Esophagus squamous epithelium (tissue), 5 donors: ENCODE data around the gene PTK6. TPM values are rescaled to one million over a fixed set of nuclear protein-coding genes. Genes with fewer than 3 reads are reported as not detected.
A peak's percentile ranks its signal among the peaks of the same experiment; 100 is the strongest.

Source experiments
- DNase-seq: peaks from one replicate; lab custom pipeline; 2025; lab: John Stamatoyannopoulos, UW
- H3K27ac ChIP-seq, 4 donors: fragments of 200-600 bp; sonication (generic); one replicate each; pipeline ENCODE4 v1.5.1; 2016 to 2019; ENCODE audit warnings: mild to moderate bottlenecking in 1 of 4
- H3K27me3 ChIP-seq, 4 donors: fragments of 200-600 bp; sonication (generic); 1 replicate in 3 of 4; 2 replicates in 1 of 4; pipeline versions ENCODE4 v1.5.1 to v1.6.0; 2017 to 2021; ENCODE audit warnings: antibody characterized with exemption in 1 of 4
- H3K36me3 ChIP-seq, 3 donors: fragments of 200-600 bp; sonication (generic); one replicate each; pipeline ENCODE4 v1.5.1; 2016 to 2019
- H3K4me1 ChIP-seq, 3 donors: fragments of 200-600 bp; sonication (generic); one replicate each; pipeline ENCODE4 v1.5.1; 2017 to 2019
- H3K4me3 ChIP-seq, 4 donors: fragments of 200-600 bp; sonication (generic); 1 replicate in 3 of 4; 2 replicates in 1 of 4; pipeline ENCODE4 v1.5.1; 2016 to 2019; ENCODE audit warnings: mild to moderate bottlenecking in 2 of 4, moderate library complexity in 1 of 4
- H3K9me3 ChIP-seq, 3 donors: fragments of 200-600 bp; sonication (generic); one replicate each; pipeline ENCODE4 v1.5.1; 2016 to 2019
- POLR2A ChIP-seq, 4 donors: fragments of 450-650 bp; IDR thresholded peaks; one replicate each; pipeline ENCODE4 v1.6.1; 2017; ENCODE audit warnings: antibody characterized with exemption in 4 of 4, mild to moderate bottlenecking in 4 of 4, moderate library complexity in 3 of 4
- WGBS, 2 donors: methylation state at CpG; one replicate each; pipeline ENCODE4 v1.1.5; 2018; 5-methylcytosine and 5-hydroxymethylcytosine counted together
- intact Hi-C: fragments of 100-400 bp; cut with DNase I; formaldehyde crosslinking; loops from one replicate; pipeline ENCODE4 v1.15.0; 2022
- total RNA-seq, 4 donors: library from RNA; depleted of rRNA; stranded (reverse); fragments of >200 nt; gene quantifications; one replicate each; pipeline ENCODE4 v1.1.0, GENCODE V29; 2016
- TF ChIP-seq, protein P1 (sequence below), 6 experiments: fragments of 450-650 bp in 4 of 6; fragments of 200-600 bp in 2 of 6; sonication (generic) in 2 of 6; IDR thresholded peaks; one replicate each; pipeline ENCODE4 v1.5.1; 2016 to 2019; ENCODE audit warnings: antibody characterized with exemption in 6 of 6, mild to moderate bottlenecking in 4 of 6, moderate library complexity in 4 of 6
- donor health status: DM: yes; HTN: yes; CAD: no.

PTK6 gene
- total RNA-seq, 4 donors from 2014 or later: 40.8 to 133 (median 49.7) TPM

DNA sequence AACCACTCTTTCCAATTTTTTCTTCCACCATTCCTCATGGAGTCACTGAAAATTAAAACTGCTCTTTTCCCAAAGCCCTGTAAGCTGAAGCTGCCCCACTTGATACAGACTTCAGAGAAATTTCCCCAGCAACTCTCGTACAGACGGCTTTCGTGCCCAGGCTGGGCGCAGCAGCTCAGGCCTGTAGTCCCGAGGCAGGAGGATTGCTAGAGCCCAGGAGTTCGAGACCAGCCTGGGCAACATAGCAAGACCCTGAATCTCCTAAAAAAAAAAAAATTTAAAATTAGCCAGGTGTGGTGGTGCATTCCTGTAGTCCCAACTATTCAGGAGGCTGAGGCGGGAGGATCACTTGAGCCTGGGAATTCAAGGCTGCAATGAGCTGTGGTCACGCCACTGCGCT, 10.0 kb downstream of the PTK6 start:
- no peak for DNase-seq
- TF ChIP-seq POLR2A (IDR thresholded peaks at IDR 0.05): no peak
- TF ChIP-seq, protein P1, sequence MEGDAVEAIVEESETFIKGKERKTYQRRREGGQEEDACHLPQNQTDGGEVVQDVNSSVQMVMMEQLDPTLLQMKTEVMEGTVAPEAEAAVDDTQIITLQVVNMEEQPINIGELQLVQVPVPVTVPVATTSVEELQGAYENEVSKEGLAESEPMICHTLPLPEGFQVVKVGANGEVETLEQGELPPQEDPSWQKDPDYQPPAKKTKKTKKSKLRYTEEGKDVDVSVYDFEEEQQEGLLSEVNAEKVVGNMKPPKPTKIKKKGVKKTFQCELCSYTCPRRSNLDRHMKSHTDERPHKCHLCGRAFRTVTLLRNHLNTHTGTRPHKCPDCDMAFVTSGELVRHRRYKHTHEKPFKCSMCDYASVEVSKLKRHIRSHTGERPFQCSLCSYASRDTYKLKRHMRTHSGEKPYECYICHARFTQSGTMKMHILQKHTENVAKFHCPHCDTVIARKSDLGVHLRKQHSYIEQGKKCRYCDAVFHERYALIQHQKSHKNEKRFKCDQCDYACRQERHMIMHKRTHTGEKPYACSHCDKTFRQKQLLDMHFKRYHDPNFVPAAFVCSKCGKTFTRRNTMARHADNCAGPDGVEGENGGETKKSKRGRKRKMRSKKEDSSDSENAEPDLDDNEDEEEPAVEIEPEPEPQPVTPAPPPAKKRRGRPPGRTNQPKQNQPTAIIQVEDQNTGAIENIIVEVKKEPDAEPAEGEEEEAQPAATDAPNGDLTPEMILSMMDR (IDR thresholded peaks at IDR 0.05): no peak
- peak overlapping the region in 2 of 4 donors; percentile 61 to 96 for H3K27ac ChIP-seq
- no peak overlapping the region for H3K4me3 ChIP-seq
- H3K27me3 ChIP-seq: peaks cover 0 to 6% (median 0%) of the 10 kb centered on the region in 4 donors
- H3K36me3 ChIP-seq: peaks cover 6 to 40% (median 7%) of the 10 kb centered on the region in 3 donors
- intact Hi-C loops: no loop called here
- H3K9me3 ChIP-seq: no peaks in the 10 kb centered on the region
- 76 to 80% methylated on average over 4 to 5 of the region's 9 CpGs for WGBS, 2 donors
- peaks cover 6 to 64% (median 9%) of the 10 kb centered on the region in 3 donors for H3K4me1 ChIP-seq

DNA sequence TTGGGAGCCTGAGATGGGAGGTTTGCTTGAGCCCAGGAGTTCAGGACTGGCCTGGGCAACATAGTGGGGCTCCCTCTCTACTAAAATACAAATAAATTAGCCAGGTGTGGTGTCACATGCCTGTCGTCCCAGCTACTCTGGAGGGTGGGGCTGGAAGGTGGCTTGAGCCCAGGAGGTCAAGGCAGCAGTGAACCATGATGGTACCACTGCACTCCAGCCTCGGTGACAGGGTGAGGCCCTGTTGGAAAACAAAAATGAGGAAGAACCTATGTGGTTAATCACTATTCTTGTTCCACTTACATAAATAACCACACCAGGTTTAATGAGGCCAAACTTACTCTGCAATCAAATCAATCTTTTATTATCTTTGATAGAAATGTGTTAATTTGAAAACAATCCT, 11.2 kb downstream of the PTK6 start:
- H3K27me3 ChIP-seq: peaks cover 0 to 6% (median 0%) of the 10 kb centered on the region in 4 donors
- intact Hi-C loops: no loop called here
- no peak for TF ChIP-seq POLR2A (IDR thresholded peaks at IDR 0.05)
- TF ChIP-seq, protein P1 (IDR thresholded peaks at IDR 0.05): no peak
- no peak for DNase-seq
- no peak overlapping the region for H3K4me3 ChIP-seq
- WGBS, 2 donors: 12% methylated on average over 2 of the region's 2 CpGs
- peaks cover 15 to 70% (median 17%) of the 10 kb centered on the region in 3 donors for H3K4me1 ChIP-seq
- peak overlapping the region in 3 of 4 donors; percentile 45 to 96 (median 69) for H3K27ac ChIP-seq
- peaks cover 6 to 48% (median 7%) of the 10 kb centered on the region in 3 donors for H3K36me3 ChIP-seq
- H3K9me3 ChIP-seq: no peaks in the 10 kb centered on the region

DNA sequence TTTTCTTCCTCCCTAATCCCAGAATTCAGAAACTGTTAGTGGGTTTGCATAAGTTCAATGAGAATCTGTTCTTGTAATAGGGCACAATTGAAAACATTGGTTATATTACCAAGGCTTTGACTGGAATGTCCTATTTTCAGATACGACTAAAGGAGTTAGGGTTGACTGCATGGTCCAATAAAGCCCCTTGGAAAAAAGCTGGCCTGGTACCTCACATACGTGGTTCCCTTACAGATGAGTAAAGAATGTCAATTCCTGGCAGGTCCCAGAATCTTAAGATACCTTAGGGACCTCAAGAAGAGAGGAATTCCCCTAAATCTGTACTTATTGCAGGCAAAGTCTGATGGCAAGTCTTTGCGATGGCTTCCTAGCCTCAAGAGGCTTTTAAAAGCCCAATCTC, 12.0 kb downstream of the PTK6 start:
- DNase-seq: no peak
- TF ChIP-seq, protein P1 (IDR thresholded peaks at IDR 0.05): no peak
- no peak for TF ChIP-seq POLR2A (IDR thresholded peaks at IDR 0.05)
- Histone ChIP-seq H3K4me3 (no peak overlapping the region), H3K36me3 (peaks cover 6 to 42% (median 7%) of the 10 kb centered on the region in 3 donors), H3K4me1 (peaks cover 15 to 63% (median 17%) of the 10 kb centered on the region in 3 donors), H3K27me3 (peaks cover 0 to 1% (median 0%) of the 10 kb centered on the region in 4 donors), H3K27ac (peak overlapping the region in 3 of 4 donors; percentile 45 to 96 (median 69)), H3K9me3 (no peaks in the 10 kb centered on the region)
- 57 to 59% methylated on average over 3 of the region's 3 CpGs for WGBS, 2 donors
- intact Hi-C loops: no loop called here

DNA sequence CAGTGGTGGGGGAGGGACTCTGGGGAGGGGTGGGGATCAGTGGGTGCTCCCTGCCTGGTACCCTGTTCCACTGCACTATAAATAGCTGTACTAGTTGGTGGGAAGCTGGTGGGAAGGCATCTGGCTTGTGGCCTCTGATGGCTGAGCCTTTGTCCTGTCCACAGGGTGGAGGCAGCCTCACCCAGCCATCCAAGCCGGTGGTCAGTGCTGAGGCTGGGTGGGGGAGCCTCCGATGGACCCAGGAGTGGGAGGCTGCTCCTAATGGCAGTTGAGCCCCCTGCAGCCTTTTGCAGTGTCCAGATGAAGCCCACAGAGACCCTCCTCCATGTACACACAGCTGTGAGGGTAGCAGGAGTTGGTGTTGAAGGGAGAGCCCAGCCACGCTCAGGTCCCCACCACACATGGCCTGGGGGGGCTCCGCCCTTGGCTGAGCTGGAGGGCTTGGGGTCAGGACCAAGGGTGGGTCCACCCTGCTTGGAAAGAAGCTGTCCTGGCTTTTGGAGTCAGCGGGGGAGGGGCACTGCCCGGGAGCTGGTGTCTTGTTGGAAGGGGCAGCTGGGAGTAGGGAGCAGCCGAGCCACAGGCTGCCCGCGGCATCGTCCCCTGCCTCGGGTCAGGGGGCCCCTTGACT, 14.1 kb downstream of the PTK6 start:
- TF ChIP-seq POLR2A (IDR thresholded peaks at IDR 0.05): no peak
- TF ChIP-seq, protein P1 (IDR thresholded peaks at IDR 0.05): no peak
- intact Hi-C loops: no loop called here
- Histone ChIP-seq H3K27me3 (no peaks in the 10 kb centered on the region), H3K4me3 (peak overlapping the region in 3 of 4 donors; percentile 8 to 87 (median 80)), H3K9me3 (no peaks in the 10 kb centered on the region), H3K27ac (peak overlapping the region; percentile 67 to 100 (median 90)), H3K4me1 (peaks cover 22 to 69% (median 27%) of the 10 kb centered on the region in 3 donors), H3K36me3 (peaks cover 6 to 36% (median 7%) of the 10 kb centered on the region in 3 donors)
- WGBS, 2 donors: 80% methylated on average over 1 of the region's 11 CpGs; no CpG with 5 or more reads in 1 of the 2 donors
- no peak for DNase-seq
